Upper lobe of left lung (tissue), 4 donors: Measurements from ENCODE around the gene CLDN1.

Experiments
- EP300 ChIP-seq, 4 donors: sonication (generic); formaldehyde crosslinking; IDR thresholded peaks; one replicate each; pipeline ENCODE4 v1.5.1; 2017; ENCODE audit warnings: antibody characterized with exemption in 4 of 4, control low read depth in 2 of 4
- POLR2A ChIP-seq, 4 donors: fragments of 450-650 bp; IDR thresholded peaks; one replicate each; pipeline ENCODE4 v1.5.1; 2016 to 2017; ENCODE audit warnings: antibody characterized with exemption in 4 of 4, mild to moderate bottlenecking in 2 of 4
- POLR2AphosphoS5 ChIP-seq, 2 donors: sonication (generic); formaldehyde crosslinking; IDR thresholded peaks; one replicate each; pipeline ENCODE4 v1.5.1; 2017; ENCODE audit warnings: antibody characterized with exemption in 2 of 2
- TF ChIP-seq, protein P1 (sequence below), 6 experiments: fragments of 450-650 bp in 4 of 6; fragments of 200-600 bp in 2 of 6; sonication (generic) in 2 of 6; IDR thresholded peaks; one replicate each; pipeline ENCODE4 v1.5.1; 2016 to 2019; ENCODE audit warnings: antibody characterized with exemption in 6 of 6

GRCh38 chr3:190326930-190327329 lies 4.7 kb upstream of the CLDN1 start:
- TF ChIP-seq POLR2A (IDR thresholded peaks at IDR 0.05) (no peak), POLR2AphosphoS5 (IDR thresholded peaks at IDR 0.05) (no peak), EP300 (IDR thresholded peaks at IDR 0.05) (no peak)
- TF ChIP-seq, protein P1, sequence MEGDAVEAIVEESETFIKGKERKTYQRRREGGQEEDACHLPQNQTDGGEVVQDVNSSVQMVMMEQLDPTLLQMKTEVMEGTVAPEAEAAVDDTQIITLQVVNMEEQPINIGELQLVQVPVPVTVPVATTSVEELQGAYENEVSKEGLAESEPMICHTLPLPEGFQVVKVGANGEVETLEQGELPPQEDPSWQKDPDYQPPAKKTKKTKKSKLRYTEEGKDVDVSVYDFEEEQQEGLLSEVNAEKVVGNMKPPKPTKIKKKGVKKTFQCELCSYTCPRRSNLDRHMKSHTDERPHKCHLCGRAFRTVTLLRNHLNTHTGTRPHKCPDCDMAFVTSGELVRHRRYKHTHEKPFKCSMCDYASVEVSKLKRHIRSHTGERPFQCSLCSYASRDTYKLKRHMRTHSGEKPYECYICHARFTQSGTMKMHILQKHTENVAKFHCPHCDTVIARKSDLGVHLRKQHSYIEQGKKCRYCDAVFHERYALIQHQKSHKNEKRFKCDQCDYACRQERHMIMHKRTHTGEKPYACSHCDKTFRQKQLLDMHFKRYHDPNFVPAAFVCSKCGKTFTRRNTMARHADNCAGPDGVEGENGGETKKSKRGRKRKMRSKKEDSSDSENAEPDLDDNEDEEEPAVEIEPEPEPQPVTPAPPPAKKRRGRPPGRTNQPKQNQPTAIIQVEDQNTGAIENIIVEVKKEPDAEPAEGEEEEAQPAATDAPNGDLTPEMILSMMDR (IDR thresholded peaks at IDR 0.05) = no peak
